ENCODE data around the gene CAPN13. TPM values are rescaled to one million over a fixed set of nuclear protein-coding genes. Genes with fewer than 3 reads are reported as not detected.

The CAPN13 gene
- total RNA-seq, 1 donor: not detected

DNA sequence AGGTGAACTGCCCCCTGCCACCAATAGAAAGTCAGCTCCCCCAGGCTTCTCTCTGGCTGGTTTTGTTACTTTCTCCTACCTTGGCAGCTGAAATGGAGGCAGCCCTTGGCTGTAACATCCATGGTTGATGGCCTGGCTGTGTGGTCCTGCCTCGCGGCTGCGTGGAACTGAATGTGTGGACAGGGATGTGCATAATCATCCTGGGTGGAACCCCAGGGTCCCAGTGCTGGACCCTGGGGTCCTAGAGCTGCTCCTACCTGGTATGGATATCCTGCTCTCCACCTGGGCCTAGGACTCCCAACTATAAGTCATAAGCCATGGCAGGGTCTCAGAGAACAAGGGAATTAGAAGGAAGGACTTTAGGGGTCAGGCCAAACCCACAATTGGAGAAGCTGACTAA lies 93.5 kb downstream of the CAPN13 start:
- DNase-seq (ENCODE audit: insufficient read length, low spot score, missing footprints): no peak
- Histone ChIP-seq H4K20me1 (ENCODE audit: insufficient read depth, low read length) (no peaks in the 10 kb centered on the region), H3K27me3 (ENCODE audit: insufficient read depth, low read length) (peaks cover 2% of the 10 kb centered on the region), H3K27ac (ENCODE audit: low read depth, low read length) (no peak overlapping the region), H3K79me2 (ENCODE audit: insufficient read depth, low read length) (no peaks in the 10 kb centered on the region), H3K4me3 (ENCODE audit: insufficient read depth, low read length) (no peak overlapping the region), H3K4me1 (ENCODE audit: insufficient read depth, low read length) (no peaks in the 10 kb centered on the region), H3K9me3 (ENCODE audit: low read depth, low read length) (no peaks in the 10 kb centered on the region), H2AFZ (ENCODE audit: low read length) (peak overlapping the region; percentile 83), H3K4me2 (ENCODE audit: insufficient read depth, low read length) (no peak overlapping the region), H3K36me3 (ENCODE audit: insufficient read depth, low read length) (no peaks in the 10 kb centered on the region)
- no peak for TF ChIP-seq CTCF (IDR thresholded peaks at IDR 0.05; ENCODE audit: extremely low read depth, low read depth, low read length)

GRCh38 chr2:30711646-30712085 lies 95.6 kb downstream of the CAPN13 start:
- Histone ChIP-seq H3K79me2 (ENCODE audit: insufficient read depth, low read length) (no peaks in the 10 kb centered on the region), H3K27me3 (ENCODE audit: insufficient read depth, low read length) (no peaks in the 10 kb centered on the region), H2AFZ (ENCODE audit: low read length) (no peak overlapping the region), H3K4me2 (ENCODE audit: insufficient read depth, low read length) (no peak overlapping the region), H3K9me3 (ENCODE audit: low read depth, low read length) (no peaks in the 10 kb centered on the region), H3K4me3 (ENCODE audit: insufficient read depth, low read length) (no peak overlapping the region), H3K36me3 (ENCODE audit: insufficient read depth, low read length) (no peaks in the 10 kb centered on the region), H4K20me1 (ENCODE audit: insufficient read depth, low read length) (no peaks in the 10 kb centered on the region), H3K27ac (ENCODE audit: low read depth, low read length) (no peak overlapping the region), H3K4me1 (ENCODE audit: insufficient read depth, low read length) (no peaks in the 10 kb centered on the region)
- TF ChIP-seq CTCF (IDR thresholded peaks at IDR 0.05; ENCODE audit: extremely low read depth, low read depth, low read length): peak; percentile 100
- peak; percentile 95 for DNase-seq (ENCODE audit: insufficient read length, low spot score, missing footprints)

GRCh38 chr2:30710461-30710860 lies 96.8 kb downstream of the CAPN13 start:
- H4K20me1 ChIP-seq (ENCODE audit: insufficient read depth, low read length): no peaks in the 10 kb centered on the region
- no peak overlapping the region for H3K4me3 ChIP-seq (ENCODE audit: insufficient read depth, low read length)
- H2AFZ ChIP-seq (ENCODE audit: low read length): no peak overlapping the region
- H3K4me1 ChIP-seq (ENCODE audit: insufficient read depth, low read length): no peaks in the 10 kb centered on the region
- DNase-seq (ENCODE audit: insufficient read length, low spot score, missing footprints): no peak
- no peak overlapping the region for H3K27ac ChIP-seq (ENCODE audit: low read depth, low read length)
- H3K36me3 ChIP-seq (ENCODE audit: insufficient read depth, low read length): no peaks in the 10 kb centered on the region
- H3K27me3 ChIP-seq (ENCODE audit: insufficient read depth, low read length): no peaks in the 10 kb centered on the region
- TF ChIP-seq CTCF (IDR thresholded peaks at IDR 0.05; ENCODE audit: extremely low read depth, low read depth, low read length): no peak
- H3K4me2 ChIP-seq (ENCODE audit: insufficient read depth, low read length): no peak overlapping the region
- no peaks in the 10 kb centered on the region for H3K9me3 ChIP-seq (ENCODE audit: low read depth, low read length)
- H3K79me2 ChIP-seq (ENCODE audit: insufficient read depth, low read length): no peaks in the 10 kb centered on the region

GRCh38 chr2:30710016-30710415 lies 97.2 kb downstream of the CAPN13 start:
- Histone ChIP-seq H3K4me3 (ENCODE audit: insufficient read depth, low read length) (no peak overlapping the region), H3K9me3 (ENCODE audit: low read depth, low read length) (no peaks in the 10 kb centered on the region)
- TF ChIP-seq CTCF (IDR thresholded peaks at IDR 0.05; ENCODE audit: extremely low read depth, low read depth, low read length): no peak

More at GRCh38 chr2:30710016-30710415, 97.2 kb downstream of the CAPN13 start:
- H2AFZ ChIP-seq (ENCODE audit: low read length): no peak overlapping the region
- DNase-seq (ENCODE audit: insufficient read length, low spot score, missing footprints): no peak
- H3K27me3 ChIP-seq (ENCODE audit: insufficient read depth, low read length): no peaks in the 10 kb centered on the region
- no peaks in the 10 kb centered on the region for H3K4me1 ChIP-seq (ENCODE audit: insufficient read depth, low read length)
- H3K27ac ChIP-seq (ENCODE audit: low read depth, low read length): no peak overlapping the region
- H3K79me2 ChIP-seq (ENCODE audit: insufficient read depth, low read length): no peaks in the 10 kb centered on the region
- no peaks in the 10 kb centered on the region for H3K36me3 ChIP-seq (ENCODE audit: insufficient read depth, low read length)
- no peaks in the 10 kb centered on the region for H4K20me1 ChIP-seq (ENCODE audit: insufficient read depth, low read length)
- no peak overlapping the region for H3K4me2 ChIP-seq (ENCODE audit: insufficient read depth, low read length)

Data from osteoblast (primary cell).